Breast epithelium (tissue), 3 donors: ENCODE results near the gene GID4.

Experiments
- CTCF ChIP-seq, 3 donors: fragments of 450-650 bp; IDR thresholded peaks; one replicate each; pipeline ENCODE4 v1.5.1; 2016 to 2017; ENCODE audit warnings: antibody characterized with exemption in 3 of 3, mild to moderate bottlenecking in 3 of 3, moderate library complexity in 3 of 3
- POLR2A ChIP-seq: fragments of 450-650 bp; IDR thresholded peaks from one replicate; pipeline ENCODE4 v1.6.1; 2016; ENCODE audit warnings: antibody characterized with exemption, mild to moderate bottlenecking, moderate library complexity

GRCh38 chr17:17990282-17990681, 48.9 kb upstream of the GID4 start:
- TF ChIP-seq CTCF (IDR thresholded peaks at IDR 0.05) (no peak), POLR2A (no peak)
